ENCODE data around the gene PKNOX2. TPM values are rescaled to one million over a fixed set of nuclear protein-coding genes. Genes with fewer than 3 reads are reported as not detected.

The PKNOX2 gene
- total RNA-seq, 2 donors from 2014 or later = not detected

DNA sequence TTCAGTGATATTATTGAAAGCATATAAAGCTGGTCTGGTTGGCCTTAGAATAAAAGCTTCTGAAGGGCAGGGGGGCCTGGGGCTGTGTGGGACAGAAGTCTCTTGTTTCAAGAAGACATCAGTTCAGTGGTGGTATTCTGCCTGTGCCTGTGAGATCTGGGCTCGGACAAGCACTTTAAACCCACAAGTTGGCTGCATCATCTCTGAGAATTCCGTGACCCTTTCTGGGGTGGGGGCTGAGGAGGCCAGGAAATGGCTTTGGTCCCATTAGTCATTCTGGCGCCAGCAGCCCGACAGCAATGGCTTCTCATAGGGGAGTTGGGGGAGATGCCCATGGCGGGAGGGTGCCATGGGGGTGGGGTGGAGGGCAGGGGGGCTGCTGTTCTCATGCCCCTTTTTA lies 104.1 kb downstream of the PKNOX2 start:
- no peak overlapping the region for H3K4me3 Mint-ChIP-seq
- H3K9me3 Mint-ChIP-seq = no peaks in the 10 kb centered on the region
- H3K36me3 Mint-ChIP-seq = no peaks in the 10 kb centered on the region
- ATAC-seq (no peak), DNase-seq (ENCODE audit: low spot score) (no peak)
- peaks cover 22 to 36% of the 10 kb centered on the region in 2 donors for H3K27me3 Mint-ChIP-seq
- no peaks in the 10 kb centered on the region for H3K4me1 Mint-ChIP-seq (ENCODE audit: low read depth in 2 of 2)
- H3K27ac Mint-ChIP-seq = no peak overlapping the region

DNA sequence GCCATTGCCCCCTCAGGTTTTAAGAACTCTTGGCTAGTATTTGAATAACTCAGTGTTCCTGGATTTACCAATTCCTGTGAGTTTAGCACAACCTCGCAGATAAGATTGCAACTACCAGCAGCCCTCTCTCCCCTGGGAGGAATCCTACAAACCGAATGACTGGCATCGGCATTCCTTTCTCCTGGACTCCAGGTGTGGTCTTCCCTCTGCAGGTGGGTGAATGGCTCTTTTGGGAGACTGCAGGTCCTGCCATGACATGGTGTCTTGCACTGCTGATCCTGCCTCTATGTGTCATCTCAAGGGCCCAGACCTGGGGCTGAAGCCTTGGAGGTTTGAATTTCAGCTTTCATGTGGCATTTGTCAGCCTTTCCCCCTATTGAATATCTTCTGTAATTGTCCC lies 105.6 kb downstream of the PKNOX2 start:
- Mint-ChIP-seq H3K9me3 (no peaks in the 10 kb centered on the region), H3K27me3 (peaks cover 22 to 40% of the 10 kb centered on the region in 2 donors), H3K4me1 (ENCODE audit: low read depth in 2 of 2) (no peaks in the 10 kb centered on the region), H3K4me3 (no peak overlapping the region), H3K27ac (no peak overlapping the region), H3K36me3 (no peaks in the 10 kb centered on the region)
- ATAC-seq (no peak), DNase-seq (ENCODE audit: low spot score) (no peak)

DNA sequence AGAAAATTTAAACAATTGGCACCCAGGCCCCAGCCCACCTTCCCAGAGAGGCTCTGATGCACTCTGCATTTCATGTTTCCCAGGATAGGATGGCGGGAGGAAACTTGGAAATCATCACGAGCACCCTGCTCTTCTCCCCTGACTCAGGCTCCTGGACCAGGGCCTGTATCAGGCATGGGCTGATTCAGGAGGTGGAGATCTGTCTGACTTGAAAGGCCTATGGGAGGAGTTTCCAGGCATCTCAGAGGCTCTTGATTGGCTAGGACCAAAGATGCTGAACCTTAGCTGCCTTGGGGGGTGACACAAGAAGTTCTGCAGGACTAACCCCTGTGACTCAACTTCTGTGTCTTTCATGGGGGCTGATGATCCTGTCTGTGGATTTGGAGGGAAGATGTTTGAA lies 106.2 kb downstream of the PKNOX2 start:
- no peaks in the 10 kb centered on the region for H3K4me1 Mint-ChIP-seq (ENCODE audit: low read depth in 2 of 2)
- DNase-seq (ENCODE audit: low spot score) (no peak), ATAC-seq (no peak)
- H3K9me3 Mint-ChIP-seq = no peaks in the 10 kb centered on the region
- H3K27me3 Mint-ChIP-seq = peaks cover 18 to 40% of the 10 kb centered on the region in 2 donors
- no peak overlapping the region for H3K4me3 Mint-ChIP-seq
- no peaks in the 10 kb centered on the region for H3K36me3 Mint-ChIP-seq
- no peak overlapping the region for H3K27ac Mint-ChIP-seq

DNA sequence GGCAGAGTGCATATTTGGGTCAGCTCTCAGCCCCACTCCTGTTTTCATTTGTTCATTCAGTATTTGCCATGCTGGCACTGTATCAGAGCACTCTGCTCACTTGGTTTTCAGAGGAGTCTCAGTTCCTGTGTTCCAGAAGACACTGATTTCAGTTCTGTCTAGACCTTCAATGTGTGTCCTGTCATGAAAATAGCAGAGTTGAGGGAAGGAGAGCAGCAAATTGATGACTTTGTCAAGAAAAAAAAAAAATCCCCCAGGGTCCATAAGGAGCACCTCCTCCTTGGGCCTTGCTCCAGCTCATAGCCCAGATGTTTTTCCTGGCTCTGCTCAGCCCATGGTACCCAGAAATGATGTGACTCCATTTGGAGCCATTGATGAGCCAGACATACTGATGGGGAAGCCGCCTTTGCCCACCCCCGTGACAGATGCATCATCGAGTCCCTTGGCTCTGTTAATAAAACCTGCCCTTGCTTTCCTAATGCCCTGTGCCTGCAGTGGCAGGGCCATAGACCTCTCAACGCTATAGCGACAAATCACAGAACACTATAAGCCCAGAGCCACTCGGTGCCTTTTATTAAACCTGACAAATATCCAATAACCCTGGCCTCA lies 107.0 kb downstream of the PKNOX2 start:
- Mint-ChIP-seq H3K4me3 (no peak overlapping the region), H3K4me1 (ENCODE audit: low read depth in 2 of 2) (no peaks in the 10 kb centered on the region), H3K9me3 (no peaks in the 10 kb centered on the region), H3K27ac (no peak overlapping the region), H3K27me3 (peaks cover 18 to 40% of the 10 kb centered on the region in 2 donors), H3K36me3 (no peaks in the 10 kb centered on the region)
- no peak for ATAC-seq
- no peak for DNase-seq (ENCODE audit: low spot score)

DNA sequence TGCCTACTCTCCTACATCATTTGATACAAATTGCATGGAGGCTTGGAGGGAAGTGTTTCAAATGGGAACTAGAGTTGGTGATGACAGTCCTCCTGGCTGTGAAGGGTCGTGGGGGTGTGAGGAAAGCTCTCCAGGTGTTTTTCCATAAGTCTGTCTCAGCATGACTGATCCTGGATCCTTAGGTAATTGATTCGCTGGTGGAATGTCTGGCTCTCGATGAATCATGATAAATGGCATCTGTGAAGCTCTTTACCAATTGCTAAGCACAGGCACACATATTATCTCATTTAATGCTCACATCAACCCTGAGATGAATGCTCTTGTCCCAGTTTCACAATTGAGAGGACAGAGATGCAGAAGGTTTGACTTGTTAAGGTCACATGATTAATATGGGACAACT lies 107.5 kb downstream of the PKNOX2 start:
- ATAC-seq (no peak), DNase-seq (ENCODE audit: low spot score) (no peak)
- Mint-ChIP-seq H3K9me3 (no peaks in the 10 kb centered on the region), H3K4me3 (no peak overlapping the region), H3K36me3 (no peaks in the 10 kb centered on the region), H3K27me3 (peaks cover 16 to 35% of the 10 kb centered on the region in 2 donors), H3K4me1 (ENCODE audit: low read depth in 2 of 2) (no peaks in the 10 kb centered on the region), H3K27ac (no peak overlapping the region)

DNA sequence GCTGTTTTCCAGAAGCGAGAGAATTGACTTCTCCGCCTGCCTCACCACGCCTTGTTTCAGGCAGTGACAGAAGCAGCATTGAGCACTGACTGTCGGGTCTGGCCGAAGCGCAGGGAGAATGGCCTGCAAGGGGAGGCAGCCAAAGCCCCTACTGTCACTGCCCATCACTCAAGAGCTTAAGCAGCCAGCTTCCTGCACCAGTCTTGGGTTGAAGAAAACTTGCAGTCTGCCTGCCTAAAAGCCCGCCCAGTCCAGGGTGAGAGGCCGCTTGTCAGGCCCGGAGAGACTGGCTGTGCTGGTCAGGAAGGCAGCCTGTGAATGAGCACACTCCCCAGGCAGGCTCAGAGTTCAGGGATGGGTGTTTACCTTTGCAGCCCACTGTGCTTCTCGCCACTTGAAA lies 108.3 kb downstream of the PKNOX2 start:
- Mint-ChIP-seq H3K9me3 (no peaks in the 10 kb centered on the region), H3K36me3 (no peaks in the 10 kb centered on the region), H3K4me1 (ENCODE audit: low read depth in 2 of 2) (no peaks in the 10 kb centered on the region), H3K27ac (no peak overlapping the region), H3K27me3 (peaks cover 10 to 28% of the 10 kb centered on the region in 2 donors), H3K4me3 (no peak overlapping the region)
- no peak for DNase-seq (ENCODE audit: low spot score)
- ATAC-seq = no peak

DNA sequence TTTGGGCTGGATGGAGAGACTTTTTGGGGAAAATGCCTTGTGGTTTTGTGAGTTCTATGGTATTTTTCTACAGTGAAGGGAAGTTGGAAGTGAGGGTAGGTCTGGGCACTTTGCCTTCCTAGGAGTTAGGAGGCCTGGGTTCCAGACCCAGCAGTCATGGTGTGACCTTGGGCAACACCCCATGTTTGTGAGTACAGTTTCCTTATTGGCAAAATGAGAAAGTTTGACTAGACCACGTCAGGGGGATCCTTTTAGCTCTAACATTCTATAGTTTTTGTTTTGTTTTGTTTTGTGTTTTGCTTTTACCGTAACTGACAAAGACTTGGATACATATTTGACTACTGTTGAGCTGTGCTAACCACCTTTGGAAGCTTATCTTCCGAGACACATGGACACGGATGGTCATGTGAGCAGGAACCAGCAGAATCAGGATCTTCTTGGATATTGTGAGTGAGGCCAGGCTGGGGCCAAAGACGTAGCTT lies 109.0 kb downstream of the PKNOX2 start:
- H3K9me3 Mint-ChIP-seq = no peaks in the 10 kb centered on the region
- H3K36me3 Mint-ChIP-seq = no peaks in the 10 kb centered on the region
- no peak overlapping the region for H3K27ac Mint-ChIP-seq
- peaks cover 9 to 26% of the 10 kb centered on the region in 2 donors for H3K27me3 Mint-ChIP-seq
- H3K4me1 Mint-ChIP-seq (ENCODE audit: low read depth in 2 of 2) = no peaks in the 10 kb centered on the region
- DNase-seq (ENCODE audit: low spot score) (no peak), ATAC-seq (no peak)
- no peak overlapping the region for H3K4me3 Mint-ChIP-seq

DNA sequence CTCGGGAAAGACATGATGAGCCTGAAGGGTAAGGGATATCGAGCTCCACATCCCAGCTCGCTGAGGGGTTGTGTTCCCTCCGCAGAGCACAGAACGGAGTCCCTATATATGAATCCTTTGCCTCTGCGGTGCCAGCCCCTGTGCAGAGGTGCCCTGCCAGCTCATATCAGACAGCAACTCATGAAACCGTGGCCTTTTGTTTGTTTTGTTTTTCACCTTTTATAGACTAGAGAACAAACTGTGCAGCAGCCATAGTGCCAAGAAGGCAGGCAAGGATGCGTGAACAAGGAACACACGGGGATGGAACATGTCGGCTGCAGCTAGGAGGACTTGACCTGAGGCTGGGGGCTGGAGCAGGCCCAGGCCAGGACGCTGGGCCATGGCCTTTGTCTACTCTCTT lies 109.8 kb downstream of the PKNOX2 start:
- no peaks in the 10 kb centered on the region for H3K9me3 Mint-ChIP-seq

DNA sequence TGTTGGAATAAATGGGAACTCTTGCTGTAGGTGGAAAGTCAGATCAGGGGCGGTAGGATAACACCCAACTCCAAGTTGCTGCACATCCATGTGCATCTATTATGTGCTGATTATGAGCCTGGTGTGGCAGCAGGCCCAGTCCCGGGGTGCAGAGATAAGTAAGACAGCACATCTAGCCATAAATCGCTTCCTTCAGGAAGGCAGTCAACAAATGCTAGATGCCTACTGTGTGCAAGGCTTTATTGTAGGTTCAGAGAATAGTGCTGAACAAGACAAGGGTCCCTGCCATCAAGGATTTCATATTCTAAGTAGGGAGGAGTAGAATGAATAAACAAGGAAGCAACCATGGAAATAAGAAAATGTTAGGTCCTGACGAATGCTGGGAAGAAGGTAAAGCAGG lies 110.2 kb downstream of the PKNOX2 start:
- Mint-ChIP-seq H3K27ac (no peak overlapping the region), H3K4me3 (no peak overlapping the region), H3K9me3 (no peaks in the 10 kb centered on the region), H3K36me3 (no peaks in the 10 kb centered on the region), H3K27me3 (peaks cover 9 to 26% of the 10 kb centered on the region in 2 donors), H3K4me1 (ENCODE audit: low read depth in 2 of 2) (no peaks in the 10 kb centered on the region)
- ATAC-seq (no peak), DNase-seq (ENCODE audit: low spot score) (no peak)

More for the DNA sequence above, 109.8 kb downstream of the PKNOX2 start:
- Mint-ChIP-seq H3K36me3 (no peaks in the 10 kb centered on the region), H3K4me3 (no peak overlapping the region), H3K4me1 (ENCODE audit: low read depth in 2 of 2) (no peaks in the 10 kb centered on the region), H3K27me3 (peaks cover 9 to 26% of the 10 kb centered on the region in 2 donors), H3K27ac (no peak overlapping the region)
- DNase-seq (ENCODE audit: low spot score) = no peak
- no peak for ATAC-seq

DNA sequence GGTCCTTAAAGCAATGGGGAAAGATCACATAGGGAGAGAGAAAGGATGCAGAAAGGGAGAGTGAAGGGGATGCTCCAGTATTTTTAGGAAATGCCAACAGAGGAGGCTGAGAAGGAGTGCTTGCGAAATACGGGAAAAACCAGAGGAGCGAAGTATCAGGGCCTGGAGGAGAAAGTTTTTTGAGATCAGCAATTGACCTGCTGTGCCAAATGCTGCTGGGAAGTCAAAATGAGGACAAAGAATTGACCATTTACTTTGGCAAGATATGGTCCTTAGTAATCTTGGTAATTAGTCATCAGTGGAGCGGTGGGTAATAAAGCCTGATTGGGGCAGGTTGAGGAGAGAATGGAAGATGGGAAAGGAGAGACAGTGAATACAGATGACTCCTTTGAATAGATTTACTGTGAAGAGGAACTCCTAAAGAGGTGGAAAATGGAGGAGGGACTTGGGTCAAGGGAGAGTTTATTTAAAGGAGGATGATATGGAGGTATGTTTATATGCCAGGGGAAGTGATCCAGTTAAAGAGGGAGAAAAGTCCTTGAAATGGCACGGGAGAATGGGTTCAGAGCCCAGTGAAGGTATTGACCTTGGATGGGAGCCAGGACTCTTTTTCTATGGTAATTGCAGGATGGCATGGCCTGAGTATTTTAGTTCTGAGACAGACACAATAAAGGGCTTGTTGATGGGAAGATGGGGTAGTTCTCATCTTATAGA lies 111.5 kb downstream of the PKNOX2 start:
- H3K4me3 Mint-ChIP-seq = no peak overlapping the region

DNA sequence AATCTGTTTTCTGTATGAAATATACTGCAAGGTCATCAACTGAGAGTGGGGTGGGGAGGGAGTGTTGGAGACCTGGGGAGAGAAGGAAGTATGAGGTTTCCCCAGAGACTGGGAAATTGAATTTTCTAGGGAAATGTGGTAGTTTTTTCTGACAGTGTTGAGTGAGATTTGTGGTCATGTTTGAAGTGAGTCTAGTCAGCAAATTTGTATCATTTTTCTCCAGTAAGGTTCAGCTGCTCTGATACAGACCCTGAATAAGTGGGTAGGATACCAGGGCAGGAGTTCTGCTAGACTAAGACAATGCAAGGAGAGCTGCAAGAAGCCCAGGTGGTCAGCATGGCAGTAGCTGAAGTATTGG lies 112.0 kb downstream of the PKNOX2 start:
- no peak for DNase-seq (ENCODE audit: low spot score)
- Mint-ChIP-seq H3K4me1 (ENCODE audit: low read depth in 2 of 2) (no peaks in the 10 kb centered on the region), H3K27me3 (peaks cover 9 to 27% of the 10 kb centered on the region in 2 donors), H3K9me3 (no peaks in the 10 kb centered on the region), H3K4me3 (no peak overlapping the region), H3K27ac (no peak overlapping the region), H3K36me3 (no peaks in the 10 kb centered on the region)
- no peak for ATAC-seq

More for the DNA sequence above, 111.5 kb downstream of the PKNOX2 start:
- ATAC-seq (no peak), DNase-seq (ENCODE audit: low spot score) (no peak)
- H3K9me3 Mint-ChIP-seq = no peaks in the 10 kb centered on the region
- no peak overlapping the region for H3K27ac Mint-ChIP-seq
- H3K36me3 Mint-ChIP-seq = no peaks in the 10 kb centered on the region
- H3K4me1 Mint-ChIP-seq (ENCODE audit: low read depth in 2 of 2) = no peaks in the 10 kb centered on the region
- peaks cover 9 to 27% of the 10 kb centered on the region in 2 donors for H3K27me3 Mint-ChIP-seq

DNA sequence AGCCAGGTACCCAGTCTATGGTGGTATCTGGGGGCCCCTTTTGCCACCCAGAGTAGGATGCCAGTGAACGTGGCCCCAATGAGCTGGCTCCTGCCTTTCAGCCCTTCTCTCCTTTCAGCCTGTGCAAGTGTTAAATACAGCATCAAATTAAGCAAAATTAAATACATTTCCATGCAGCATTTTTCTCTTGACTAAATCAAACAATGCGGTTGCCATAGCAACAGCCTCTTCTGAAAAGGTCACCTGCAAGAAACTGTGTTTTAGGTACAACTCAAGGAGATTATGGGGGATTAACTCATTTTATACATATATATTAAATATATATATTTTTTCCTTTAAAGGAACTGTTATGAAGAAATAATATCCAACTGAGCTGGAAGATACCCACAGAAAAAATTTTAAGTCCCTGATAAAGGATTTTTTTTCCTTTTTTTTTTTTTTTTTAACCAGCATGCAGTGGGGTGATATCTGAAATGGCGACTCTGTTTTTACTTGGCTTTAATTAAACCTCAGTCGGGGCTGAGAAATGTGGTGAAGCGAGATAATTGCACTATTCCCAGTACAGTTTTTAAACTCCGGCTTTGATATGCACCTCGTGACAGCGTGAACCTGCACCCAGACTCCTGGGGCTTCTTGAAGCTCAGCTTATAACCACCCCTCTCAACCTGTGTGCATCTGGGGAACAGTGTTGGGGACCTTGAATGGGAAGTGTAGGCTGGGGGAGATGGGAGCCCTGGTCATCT lies 115.3 kb downstream of the PKNOX2 start:
- H3K27me3 Mint-ChIP-seq = peaks cover 8 to 14% of the 10 kb centered on the region in 2 donors
- no peaks in the 10 kb centered on the region for H3K4me1 Mint-ChIP-seq (ENCODE audit: low read depth in 2 of 2)
- H3K9me3 Mint-ChIP-seq = no peaks in the 10 kb centered on the region
- ATAC-seq (no peak), DNase-seq (ENCODE audit: low spot score) (no peak)
- H3K36me3 Mint-ChIP-seq = no peaks in the 10 kb centered on the region
- H3K4me3 Mint-ChIP-seq = no peak overlapping the region
- no peak overlapping the region for H3K27ac Mint-ChIP-seq

DNA sequence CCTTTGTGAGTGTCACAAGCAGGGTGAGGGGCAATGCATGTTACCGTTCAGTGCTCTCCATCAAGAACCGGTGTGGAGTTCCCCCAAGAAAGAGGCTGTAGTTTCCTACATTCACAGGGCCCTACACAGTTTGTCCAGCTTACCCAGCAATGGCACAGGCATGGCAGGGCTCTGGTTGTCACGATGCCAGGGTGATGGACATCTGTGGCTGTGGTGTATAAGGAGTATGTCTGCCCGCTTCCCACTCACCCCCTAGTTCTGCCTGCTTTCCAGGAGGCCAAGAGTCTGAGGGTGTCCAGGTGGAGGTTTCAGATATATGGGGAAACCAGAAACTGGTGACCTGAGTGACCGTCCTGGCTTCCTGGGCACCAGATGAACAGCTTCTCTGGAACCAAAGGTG lies 116.1 kb downstream of the PKNOX2 start:
- H3K27me3 Mint-ChIP-seq = peaks cover 8 to 14% of the 10 kb centered on the region in 2 donors
- ATAC-seq (no peak), DNase-seq (ENCODE audit: low spot score) (no peak)
- no peaks in the 10 kb centered on the region for H3K9me3 Mint-ChIP-seq
- H3K36me3 Mint-ChIP-seq = no peaks in the 10 kb centered on the region
- no peak overlapping the region for H3K4me3 Mint-ChIP-seq
- no peak overlapping the region for H3K27ac Mint-ChIP-seq
- no peaks in the 10 kb centered on the region for H3K4me1 Mint-ChIP-seq (ENCODE audit: low read depth in 2 of 2)

Measured in natural killer cell treated with Interleukin-12 subunit alpha and Interleukin-12 subunit beta and Interleukin-15 and Interleukin-18, amount 100 ng/mL, for 72 hours (primary cell).